IPS-11a (cell line): ENCODE data around the gene CARM1.
A peak's percentile ranks its signal among the peaks of the same experiment; 100 is the strongest.
"Not testable (repeated sequence)": the region's sequence is repeated elsewhere in the genome, so short reads cannot be mapped to it uniquely, and the experiment has no call there.

Experiments
- H3K4me3 ChIP-seq: one replicate; pipeline ENCODE4 v1.5.1; 2013; ENCODE audit warnings: low read depth, low read length, control low read depth

The CARM1 gene

GRCh38 chr19:10927730-10928562 is 56.6 kb downstream of the CARM1 start:
- peak overlapping the region; percentile 92 for H3K4me3 ChIP-seq

GRCh38 chr19:10928563-10929401 is 57.4 kb downstream of the CARM1 start, which contains the start of the genes TIMM29 and YIPF2:
Gene TIMM29 (plus strand): TSS chr19:10928811. CDS start chr19:10928823, 12 bp downstream.
Gene YIPF2 (minus strand): TSS chr19:10928639. CDS start chr19:10928410, 229 bp downstream.
- H3K4me3 ChIP-seq = peak within 1 kb of the TSS; percentile 92

- H3K4me3 ChIP-seq = peak overlapping the region; percentile 92
These were observed 58.0 kb downstream of the CARM1 start for GRCh38 chr19:10929402-10929794.

- no peak overlapping the region for H3K4me3 ChIP-seq
These were observed 64.2 kb downstream of the CARM1 start for GRCh38 chr19:10935371-10936059.

GRCh38 chr19:10936661-10937084 is 65.3 kb downstream of the CARM1 start:
- no peak overlapping the region for H3K4me3 ChIP-seq

GRCh38 chr19:10941649-10942048 is 70.3 kb downstream of the CARM1 start:
- H3K4me3 ChIP-seq = not testable (repeated sequence)

- not testable (repeated sequence) for H3K4me3 ChIP-seq
These were observed 72.1 kb downstream of the CARM1 start for GRCh38 chr19:10943412-10943811.

GRCh38 chr19:10945264-10945663 is 73.9 kb downstream of the CARM1 start:
- H3K4me3 ChIP-seq = no peak overlapping the region

GRCh38 chr19:10946958-10947657 is 75.8 kb downstream of the CARM1 start:
- H3K4me3 ChIP-seq = no peak overlapping the region

GRCh38 chr19:10952809-10953208 is 81.5 kb downstream of the CARM1 start:
- H3K4me3 ChIP-seq = no peak overlapping the region

GRCh38 chr19:10959277-10959968 is 88.1 kb downstream of the CARM1 start:
- not testable (repeated sequence) for H3K4me3 ChIP-seq

GRCh38 chr19:10960314-10961072 is 89.1 kb downstream of the CARM1 start, which contains the start of gene SMARCA4:
Gene SMARCA4 (plus strand): TSS chr19:10961030. CDS start chr19:10984152, 23,122 bp downstream.
- peak within 1 kb of the TSS; percentile 88 for H3K4me3 ChIP-seq

GRCh38 chr19:10961073-10961860 is 89.9 kb downstream of the CARM1 start:
- peak overlapping the region; percentile 88 for H3K4me3 ChIP-seq

GRCh38 chr19:10962863-10963262 is 91.5 kb downstream of the CARM1 start:
- H3K4me3 ChIP-seq = no peak overlapping the region

- no peak overlapping the region for H3K4me3 ChIP-seq
These were observed 92.5 kb downstream of the CARM1 start for GRCh38 chr19:10963865-10964264.

- H3K4me3 ChIP-seq = no peak overlapping the region
These were observed 93.5 kb downstream of the CARM1 start for GRCh38 chr19:10964903-10965302.

GRCh38 chr19:10965398-10965797 is 94.0 kb downstream of the CARM1 start:
- H3K4me3 ChIP-seq = no peak overlapping the region

- no peak overlapping the region for H3K4me3 ChIP-seq
These were observed 95.5 kb downstream of the CARM1 start for GRCh38 chr19:10966809-10967208.
